Testis (tissue), 3 donors: ENCODE measurements around the gene DNASE1L1. TPM values are rescaled to one million over a fixed set of nuclear protein-coding genes. Genes with fewer than 3 reads are reported as not detected.
"Not testable (repeated sequence)": the region's sequence is repeated elsewhere in the genome, so short reads cannot be mapped to it uniquely, and the experiment has no call there.

Experiments
- DNase-seq: peaks from one replicate; pipeline ENCODE4 v3.0.0-alpha.2; 2019
- H3K27ac ChIP-seq, 2 donors: fragments of 200-600 bp; sonication (generic); one replicate each; pipeline ENCODE4 v1.5.1; 2019
- H3K27me3 ChIP-seq: fragments of 200-600 bp; sonication (generic); one replicate; pipeline ENCODE4 v1.5.1; 2019
- H3K36me3 ChIP-seq: fragments of 200-600 bp; sonication (generic); one replicate; pipeline ENCODE4 v1.5.1; 2017; ENCODE audit warnings: low read depth; ENCODE audit errors: missing control alignments
- H3K4me1 ChIP-seq: fragments of 200-600 bp; sonication (generic); one replicate; pipeline ENCODE4 v1.5.1; 2019
- H3K4me3 ChIP-seq, 2 donors: fragments of 200-600 bp; sonication (generic); one replicate each; pipeline ENCODE4 v1.5.1; 2017 to 2019
- H3K9me3 ChIP-seq: fragments of 200-600 bp; sonication (generic); one replicate; pipeline ENCODE4 v1.5.1; 2017
- CTCF ChIP-seq, 3 experiments: fragments of 450-650 bp in 2 of 3; fragments of 200-600 bp in 1 of 3; sonication (generic) in 1 of 3; IDR thresholded peaks; one replicate each; pipeline ENCODE4 v1.5.1; 2016 to 2019; ENCODE audit warnings: antibody characterized with exemption in 3 of 3, mild to moderate bottlenecking in 2 of 3, moderate library complexity in 1 of 3
- POLR2A ChIP-seq: fragments of 450-650 bp; IDR thresholded peaks from one replicate; pipeline ENCODE4 v1.6.1; 2017; ENCODE audit warnings: antibody characterized with exemption, mild to moderate bottlenecking, moderate library complexity
- WGBS, 2 donors: methylation state at CpG; one replicate each; pipeline ENCODE4 v1.1.5; 2018; 5-methylcytosine and 5-hydroxymethylcytosine counted together
- intact Hi-C: fragments of 100-400 bp; cut with DNase I; formaldehyde crosslinking; loops from one replicate; pipeline ENCODE4 v1.15.1; 2023; ENCODE audit warnings: low total_unique reads
- polyA plus RNA-seq: library from polyadenylated mRNA; stranded (reverse); fragments of 350-450 nt; fragmentation: Illumina TruSeq; extraction: RNeasy Lipid Tissue Mini Kit (QIAGEN cat#74804); gene quantifications from one replicate; pipeline ENCODE4 v1.2.3, GENCODE V29; 2014; ENCODE audit warnings: low read depth, low replicate concordance; ENCODE audit not compliant: insufficient read depth
- total RNA-seq, 2 donors: library from RNA; depleted of rRNA; stranded (reverse); fragments of >200 nt; gene quantifications; one replicate each; pipeline ENCODE4 v1.2.3, GENCODE V29; 2016

DNASE1L1 gene
- total and polyA plus RNA-seq, 3 donors from 2014 or later, result 18.5 to 42.2 (median 36.5) TPM

- H3K36me3 ChIP-seq, result no peaks in the 10 kb centered on the region
- H3K27ac ChIP-seq, result peak overlapping the region; percentile 91 to 95
- intact Hi-C loops, result no loop called here
- 1 to 2% methylated on average over 34 to 46 of the region's 49 CpGs for WGBS, 2 donors
- TF ChIP-seq POLR2A (no peak), CTCF (IDR thresholded peaks at IDR 0.05) (peak; percentile 64 to 92 (median 85))
- H3K4me1 ChIP-seq, result no peaks in the 10 kb centered on the region
- H3K4me3 ChIP-seq, result peak overlapping the region; percentile 74 to 86
- no peaks in the 10 kb centered on the region for H3K9me3 ChIP-seq
- peak; percentile 87 for DNase-seq
- H3K27me3 ChIP-seq, result no peaks in the 10 kb centered on the region
Measured at GRCh38 chrX:154398668-154399526, 10.2 kb downstream of the DNASE1L1 start.

GRCh38 chrX:154397888-154398667, 11.0 kb downstream of the DNASE1L1 start, which contains the start of gene RPL10:
Gene RPL10 (plus strand): TSS chrX:154398377. CDS start chrX:154398520, 143 bp downstream.
- intact Hi-C loops, result no loop called here
- no peak for TF ChIP-seq CTCF (IDR thresholded peaks at IDR 0.05)
- peak; percentile 23 for TF ChIP-seq POLR2A
- WGBS, 2 donors, result 0% methylated on average over 14 to 19 of the region's 69 CpGs
- peak; percentile 94 for DNase-seq
- H3K27ac ChIP-seq, result peak within 1 kb of the TSS; percentile 91 to 95
- no peaks in the 10 kb centered on the region for H3K36me3 ChIP-seq
- H3K27me3 ChIP-seq, result no peaks in the 10 kb centered on the region
- peak within 1 kb of the TSS; percentile 74 to 86 for H3K4me3 ChIP-seq
- H3K4me1 ChIP-seq, result no peaks in the 10 kb centered on the region
- H3K9me3 ChIP-seq, result no peaks in the 10 kb centered on the region

- intact Hi-C loops, result no loop called here
- no peaks in the 10 kb centered on the region for H3K4me1 ChIP-seq
- peak overlapping the region; percentile 74 to 86 for H3K4me3 ChIP-seq
- H3K9me3 ChIP-seq, result no peaks in the 10 kb centered on the region
- no peaks in the 10 kb centered on the region for H3K36me3 ChIP-seq
- peak; percentile 55 for DNase-seq
- no peaks in the 10 kb centered on the region for H3K27me3 ChIP-seq
- TF ChIP-seq POLR2A (no peak), CTCF (IDR thresholded peaks at IDR 0.05) (no peak)
- 13 to 56% methylated on average over 3 to 31 of the region's 53 CpGs for WGBS, 2 donors
- H3K27ac ChIP-seq, result peak overlapping the region; percentile 91 to 95
Measured at GRCh38 chrX:154396973-154397887, 11.8 kb downstream of the DNASE1L1 start.

GRCh38 chrX:154396363-154396762, 12.7 kb downstream of the DNASE1L1 start:
- H3K9me3 ChIP-seq, H3K27me3 ChIP-seq, H3K4me3 ChIP-seq, H3K36me3 ChIP-seq, H3K4me1 ChIP-seq, intact Hi-C loops, DNase-seq, H3K27ac ChIP-seq: not testable (repeated sequence)
- 77 to 85% methylated on average over 9 to 17 of the region's 17 CpGs for WGBS, 2 donors

- H3K9me3 ChIP-seq, H3K36me3 ChIP-seq, DNase-seq, H3K4me3 ChIP-seq, H3K27me3 ChIP-seq, H3K4me1 ChIP-seq, H3K27ac ChIP-seq, intact Hi-C loops: not testable (repeated sequence)
- 0% methylated on average over 11 of the region's 121 CpGs; no CpG with 5 or more reads in 1 of the 2 donors for WGBS, 2 donors
Measured at GRCh38 chrX:154389812-154390747, 19.0 kb downstream of the DNASE1L1 start.

GRCh38 chrX:154388649-154389048, 20.4 kb downstream of the DNASE1L1 start:
- no CpG with 5 or more reads among the region's 16 CpGs for WGBS, 2 donors
- H3K9me3 ChIP-seq, H3K4me1 ChIP-seq, intact Hi-C loops, DNase-seq, H3K4me3 ChIP-seq, H3K27me3 ChIP-seq, H3K36me3 ChIP-seq, H3K27ac ChIP-seq: not testable (repeated sequence)

GRCh38 chrX:154388094-154388493, 21.0 kb downstream of the DNASE1L1 start:
- H3K4me3 ChIP-seq, DNase-seq, H3K9me3 ChIP-seq, H3K36me3 ChIP-seq, H3K27ac ChIP-seq, intact Hi-C loops, H3K27me3 ChIP-seq: not testable (repeated sequence)
- no CpG with 5 or more reads among the region's 20 CpGs for WGBS, 2 donors
- H3K4me1 ChIP-seq, result peaks cover 11% of the 10 kb centered on the region
